ENCODE results near the gene CASP3.

DNA sequence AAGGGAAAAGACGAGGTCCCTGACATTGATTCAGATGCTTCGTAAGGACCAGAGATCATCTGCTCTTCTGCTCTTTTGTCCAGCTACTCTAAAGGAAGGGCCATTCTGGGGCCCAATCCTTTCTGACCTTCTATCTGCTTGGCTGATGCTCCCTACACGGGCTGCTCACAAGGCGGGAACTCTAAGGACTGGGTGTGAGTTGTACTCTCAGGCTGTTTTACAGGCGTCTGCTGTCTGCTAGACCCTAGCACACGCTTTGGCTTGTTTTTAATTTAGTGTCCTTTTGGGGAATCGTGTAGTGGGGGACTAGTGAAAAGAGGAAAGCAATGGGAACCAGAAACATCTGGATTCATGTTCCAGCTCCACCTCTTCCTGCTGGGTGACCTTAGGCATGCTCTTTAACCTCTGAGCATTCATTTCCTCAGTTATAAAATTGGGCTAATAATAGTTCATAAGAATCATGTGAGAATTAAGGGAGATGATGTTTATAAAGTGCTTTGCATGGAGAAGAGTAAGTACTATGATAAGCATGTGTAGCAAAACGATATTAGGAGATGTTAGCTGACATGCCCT, 53.1 kb downstream of the CASP3 start:
- TF ChIP-seq, protein P1, sequence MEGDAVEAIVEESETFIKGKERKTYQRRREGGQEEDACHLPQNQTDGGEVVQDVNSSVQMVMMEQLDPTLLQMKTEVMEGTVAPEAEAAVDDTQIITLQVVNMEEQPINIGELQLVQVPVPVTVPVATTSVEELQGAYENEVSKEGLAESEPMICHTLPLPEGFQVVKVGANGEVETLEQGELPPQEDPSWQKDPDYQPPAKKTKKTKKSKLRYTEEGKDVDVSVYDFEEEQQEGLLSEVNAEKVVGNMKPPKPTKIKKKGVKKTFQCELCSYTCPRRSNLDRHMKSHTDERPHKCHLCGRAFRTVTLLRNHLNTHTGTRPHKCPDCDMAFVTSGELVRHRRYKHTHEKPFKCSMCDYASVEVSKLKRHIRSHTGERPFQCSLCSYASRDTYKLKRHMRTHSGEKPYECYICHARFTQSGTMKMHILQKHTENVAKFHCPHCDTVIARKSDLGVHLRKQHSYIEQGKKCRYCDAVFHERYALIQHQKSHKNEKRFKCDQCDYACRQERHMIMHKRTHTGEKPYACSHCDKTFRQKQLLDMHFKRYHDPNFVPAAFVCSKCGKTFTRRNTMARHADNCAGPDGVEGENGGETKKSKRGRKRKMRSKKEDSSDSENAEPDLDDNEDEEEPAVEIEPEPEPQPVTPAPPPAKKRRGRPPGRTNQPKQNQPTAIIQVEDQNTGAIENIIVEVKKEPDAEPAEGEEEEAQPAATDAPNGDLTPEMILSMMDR (IDR thresholded peaks at IDR 0.05) = no peak
- TF ChIP-seq GATA2 (CRISPR knock-in tag; IDR thresholded peaks at IDR 0.05) (no peak), MEF2A (IDR thresholded peaks at IDR 0.05; ENCODE audit: borderline replicate concordance, low read depth) (no peak), RFX5 (IDR thresholded peaks at IDR 0.05; ENCODE audit: low read length) (no peak), FOXJ3 (CRISPR knock-in tag; IDR thresholded peaks at IDR 0.05) (no peak), RAD21 (IDR thresholded peaks at IDR 0.05; ENCODE audit: low read length) (no peak), FOXM1 (IDR thresholded peaks at IDR 0.05; ENCODE audit: low read depth) (no peak), TEAD4 (IDR thresholded peaks at IDR 0.05; ENCODE audit: borderline replicate concordance, insufficient read depth) (no peak), EP300 (IDR thresholded peaks at IDR 0.05; ENCODE audit: borderline replicate concordance in 1 of 2, low read depth in 1 of 2, low read length in 1 of 2) (no peak), POLR2AphosphoS5 (IDR thresholded peaks at IDR 0.05; ENCODE audit: low read depth, low read length) (no peak), TAF1 (IDR thresholded peaks at IDR 0.05; ENCODE audit: borderline replicate concordance, low read depth, low read length) (no peak), GABPA (IDR thresholded peaks at IDR 0.05; ENCODE audit: low read depth) (no peak)
- TF ChIP-seq, protein P2, sequence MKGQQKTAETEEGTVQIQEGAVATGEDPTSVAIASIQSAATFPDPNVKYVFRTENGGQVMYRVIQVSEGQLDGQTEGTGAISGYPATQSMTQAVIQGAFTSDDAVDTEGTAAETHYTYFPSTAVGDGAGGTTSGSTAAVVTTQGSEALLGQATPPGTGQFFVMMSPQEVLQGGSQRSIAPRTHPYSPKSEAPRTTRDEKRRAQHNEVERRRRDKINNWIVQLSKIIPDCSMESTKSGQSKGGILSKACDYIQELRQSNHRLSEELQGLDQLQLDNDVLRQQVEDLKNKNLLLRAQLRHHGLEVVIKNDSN (IDR thresholded peaks at IDR 0.05; ENCODE audit: borderline replicate concordance, low read depth) = no peak
